Epithelial cell of esophagus (primary cell): ENCODE measurements around the gene CYFIP1.

Experiments
- DNase-seq: peaks from one replicate; pipeline ENCODE4 v3.0.0; 2010; ENCODE audit warnings: low read depth
- H3K4me3 ChIP-seq: 2 replicates; pipeline ENCODE4 v1.5.1; 2011; ENCODE audit warnings: mild to moderate bottlenecking, low read length, control low read depth
- CTCF ChIP-seq: IDR thresholded peaks from 2 replicates; pipeline ENCODE4 v1.5.1; 2011; ENCODE audit warnings: low read depth, mild to moderate bottlenecking, low read length, control low read depth, inconsistent platforms; ENCODE audit not compliant: insufficient read depth; ENCODE audit errors: missing control alignments

The CYFIP1 gene

GRCh38 chr15:22918596-22919140, 61.5 kb downstream of the CYFIP1 start:
- no peak for DNase-seq
- TF ChIP-seq CTCF, result no peak
- no peak overlapping the region for H3K4me3 ChIP-seq

GRCh38 chr15:22918056-22918455, 62.1 kb downstream of the CYFIP1 start:
- H3K4me3 ChIP-seq, result no peak overlapping the region
- no peak for TF ChIP-seq CTCF
- DNase-seq, result peak; percentile 71

- H3K4me3 ChIP-seq, result no peak overlapping the region
- no peak for DNase-seq
- TF ChIP-seq CTCF, result no peak
These were observed 62.6 kb downstream of the CYFIP1 start for GRCh38 chr15:22917556-22917955.

- DNase-seq, result no peak
- TF ChIP-seq CTCF, result no peak
- no peak overlapping the region for H3K4me3 ChIP-seq
These were observed 63.4 kb downstream of the CYFIP1 start for GRCh38 chr15:22916606-22917350.

GRCh38 chr15:22915866-22916515, 64.2 kb downstream of the CYFIP1 start:
- DNase-seq, result peak; percentile 50

GRCh38 chr15:22913646-22914380, 66.4 kb downstream of the CYFIP1 start:
- TF ChIP-seq CTCF, result no peak
- DNase-seq, result no peak
- no peak overlapping the region for H3K4me3 ChIP-seq

More at GRCh38 chr15:22915866-22916515, 64.2 kb downstream of the CYFIP1 start:
- no peak overlapping the region for H3K4me3 ChIP-seq
- no peak for TF ChIP-seq CTCF
